Heart left ventricle (tissue), 13 donors: Measurements from ENCODE around the gene RUNX1.

Source experiments
- POLR2A ChIP-seq, 2 donors: fragments of 450-650 bp; IDR thresholded peaks; one replicate each; pipeline ENCODE4 v1.6.1; 2017; ENCODE audit warnings: antibody characterized with exemption in 2 of 2, mild to moderate bottlenecking in 2 of 2, moderate library complexity in 2 of 2
- TF ChIP-seq, protein P1 (sequence below), 12 donors: fragments of 200-600 bp; sonication (generic) in 4 of 12; IDR thresholded peaks; one replicate each; pipeline versions ENCODE4 v1.5.0 to v1.8.0; 2018 to 2022; ENCODE audit warnings: antibody characterized with exemption in 12 of 12, mild to moderate bottlenecking in 5 of 12
- donor health status: ischemic (EF 13 %, LVEDD 7.1; RV severe dilation, severe dysfunction).
- donor health status: DM: no; HTN: yes; CAD: no.
- donor health status: DM: no; HTN: no; CAD: no.
- donor health status: ischemic (EF 25% LVEDD 6.9; RV normal size, moderate dysfunction).
- donor health status: ischemic (EF 25% LVEDD 5.7; RV mildly dilated, moderate dysfunction).
- donor health status: ischemic (EF 35%, LVEDD 5.7; RV mildly dilated, moderate dysfunction).
- donor health status: nonischemic (EF 11% LVEDD 7.7; RV severe dilation, severe dysfunction).
- donor health status: DM: yes; HTN: yes; CAD: no.
- donor health status: PGD.
- donor health status: ischemic (EF 29% LVEDD 5.4; RV normal size, mild dysfunction).
- donor health status: nonischemic (EF 23%, LVEDD 6.1; RV moderate dilation, normal function).

DNA sequence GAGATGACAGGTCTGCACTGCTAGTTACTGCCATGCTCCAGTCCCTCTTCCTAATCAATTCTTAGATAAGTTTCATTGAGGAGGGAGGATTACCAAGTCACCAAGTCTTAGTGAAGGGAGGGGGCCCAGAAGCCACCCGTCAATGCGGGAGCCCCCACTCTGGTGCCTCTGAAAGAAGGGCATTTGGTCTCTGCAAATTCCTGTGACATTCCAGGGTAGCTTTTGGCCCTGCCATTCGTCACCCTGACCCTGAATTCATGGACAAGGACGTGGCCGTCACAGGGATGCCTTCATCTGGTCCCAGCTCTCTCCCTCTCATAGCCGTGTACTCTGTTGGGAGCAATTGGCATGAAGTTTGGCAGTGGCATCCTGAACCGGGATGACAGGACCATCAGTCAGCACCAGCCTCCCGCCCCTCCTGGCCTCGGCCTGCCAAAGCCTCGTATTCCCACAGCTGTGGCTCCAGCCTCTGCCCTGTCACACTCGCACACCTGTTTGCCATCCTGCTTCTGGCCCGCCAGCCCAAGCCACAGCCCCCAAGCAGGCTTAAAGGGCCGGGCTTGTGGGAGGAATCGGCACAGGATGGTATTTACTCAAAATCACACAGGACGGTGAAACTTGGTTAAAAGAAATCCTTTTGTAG, 229.6 kb downstream of the RUNX1 start:
- TF ChIP-seq, protein P1, sequence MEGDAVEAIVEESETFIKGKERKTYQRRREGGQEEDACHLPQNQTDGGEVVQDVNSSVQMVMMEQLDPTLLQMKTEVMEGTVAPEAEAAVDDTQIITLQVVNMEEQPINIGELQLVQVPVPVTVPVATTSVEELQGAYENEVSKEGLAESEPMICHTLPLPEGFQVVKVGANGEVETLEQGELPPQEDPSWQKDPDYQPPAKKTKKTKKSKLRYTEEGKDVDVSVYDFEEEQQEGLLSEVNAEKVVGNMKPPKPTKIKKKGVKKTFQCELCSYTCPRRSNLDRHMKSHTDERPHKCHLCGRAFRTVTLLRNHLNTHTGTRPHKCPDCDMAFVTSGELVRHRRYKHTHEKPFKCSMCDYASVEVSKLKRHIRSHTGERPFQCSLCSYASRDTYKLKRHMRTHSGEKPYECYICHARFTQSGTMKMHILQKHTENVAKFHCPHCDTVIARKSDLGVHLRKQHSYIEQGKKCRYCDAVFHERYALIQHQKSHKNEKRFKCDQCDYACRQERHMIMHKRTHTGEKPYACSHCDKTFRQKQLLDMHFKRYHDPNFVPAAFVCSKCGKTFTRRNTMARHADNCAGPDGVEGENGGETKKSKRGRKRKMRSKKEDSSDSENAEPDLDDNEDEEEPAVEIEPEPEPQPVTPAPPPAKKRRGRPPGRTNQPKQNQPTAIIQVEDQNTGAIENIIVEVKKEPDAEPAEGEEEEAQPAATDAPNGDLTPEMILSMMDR (IDR thresholded peaks at IDR 0.05): no peak
- no peak for TF ChIP-seq POLR2A (IDR thresholded peaks at IDR 0.05)
